ENCODE results near the gene LSM14A.
"Not testable (repeated sequence)": the region's sequence is repeated elsewhere in the genome, so short reads cannot be mapped to it uniquely, and the experiment has no call there.

LSM14A gene

GRCh38 chr19:34171877-34172660 is at the start of gene LSM14A:
TSS of gene LSM14A (plus strand) at chr19:34172504. CDS start at chr19:34172643, 139 bp downstream.
- FAIRE-seq, result no peak

GRCh38 chr19:34124828-34125227 is 47.5 kb upstream of the LSM14A start:
- no peak for FAIRE-seq

- FAIRE-seq, result no peak
Observed at GRCh38 chr19:34126966-34127365, 45.3 kb upstream of the LSM14A start.

- peak; percentile 42 for FAIRE-seq
Observed at GRCh38 chr19:34127684-34128189, 44.6 kb upstream of the LSM14A start.

GRCh38 chr19:34128558-34129250 is 43.6 kb upstream of the LSM14A start:
- no peak for FAIRE-seq

- no peak for FAIRE-seq
Observed at GRCh38 chr19:34131100-34131499, 41.2 kb upstream of the LSM14A start.

GRCh38 chr19:34132145-34132544 is 40.2 kb upstream of the LSM14A start:
- FAIRE-seq, result not testable (repeated sequence)

- FAIRE-seq, result not testable (repeated sequence)
Observed at GRCh38 chr19:34132706-34133105, 39.6 kb upstream of the LSM14A start.

- no peak for FAIRE-seq
Observed at GRCh38 chr19:34134190-34135053, 37.9 kb upstream of the LSM14A start.

GRCh38 chr19:34135054-34135800 is 37.1 kb upstream of the LSM14A start:
- no peak for FAIRE-seq

- FAIRE-seq, result no peak
Observed at GRCh38 chr19:34135821-34136611, 36.3 kb upstream of the LSM14A start.

- FAIRE-seq, result no peak
Observed at GRCh38 chr19:34141025-34141424, 31.3 kb upstream of the LSM14A start.

GRCh38 chr19:34142440-34142839 is 29.9 kb upstream of the LSM14A start:
- no peak for FAIRE-seq

GRCh38 chr19:34145741-34146202 is 26.5 kb upstream of the LSM14A start:
- peak; percentile 92 for FAIRE-seq

GRCh38 chr19:34148658-34149185 is 23.6 kb upstream of the LSM14A start:
- no peak for FAIRE-seq

GRCh38 chr19:34149873-34150272 is 22.4 kb upstream of the LSM14A start:
- FAIRE-seq, result no peak

- no peak for FAIRE-seq
Observed at GRCh38 chr19:34150558-34150957, 21.7 kb upstream of the LSM14A start.

GRCh38 chr19:34151439-34151838 is 20.9 kb upstream of the LSM14A start:
- no peak for FAIRE-seq

- FAIRE-seq, result no peak
Observed at GRCh38 chr19:34154401-34154800, 17.9 kb upstream of the LSM14A start.

- no peak for FAIRE-seq
Observed at GRCh38 chr19:34155686-34156085, 16.6 kb upstream of the LSM14A start.

GRCh38 chr19:34158966-34159365 is 13.3 kb upstream of the LSM14A start:
- not testable (repeated sequence) for FAIRE-seq
